HG02759 (cell line): ENCODE results near the gene TTBK2.
"Not testable (repeated sequence)": the region's sequence is repeated elsewhere in the genome, so short reads cannot be mapped to it uniquely, and the experiment has no call there.

ENCODE experiments used
- ATAC-seq: cut with Tn5 transposase; IDR thresholded peaks from one replicate; pipeline ENCODE4 v1.9.1; 2021; ENCODE audit warnings: mild to moderate bottlenecking, moderate library complexity; ENCODE audit not compliant: unreplicated experiment

The TTBK2 gene

GRCh38 chr15:42911058-42911592, 9.5 kb downstream of the TTBK2 start:
- ATAC-seq = no peak

DNA sequence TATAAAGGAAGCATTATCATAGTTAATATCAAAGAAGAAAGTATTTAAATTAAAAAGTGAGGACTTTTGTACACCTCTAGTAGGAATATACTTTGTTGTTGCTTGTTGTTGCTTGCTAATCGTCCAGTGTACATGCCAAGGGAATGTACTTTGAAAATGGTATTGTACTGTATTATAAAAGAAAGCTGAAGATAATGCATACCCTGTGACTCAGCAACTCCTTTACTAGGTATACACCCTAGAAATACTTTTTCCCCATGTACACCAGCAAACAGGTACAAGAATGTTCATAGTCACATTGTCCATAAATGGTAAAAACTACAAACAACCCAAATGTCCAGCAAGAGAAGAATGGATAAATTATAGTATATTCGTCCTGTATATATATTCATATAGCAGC, 12.0 kb downstream of the TTBK2 start:
- no peak for ATAC-seq

DNA sequence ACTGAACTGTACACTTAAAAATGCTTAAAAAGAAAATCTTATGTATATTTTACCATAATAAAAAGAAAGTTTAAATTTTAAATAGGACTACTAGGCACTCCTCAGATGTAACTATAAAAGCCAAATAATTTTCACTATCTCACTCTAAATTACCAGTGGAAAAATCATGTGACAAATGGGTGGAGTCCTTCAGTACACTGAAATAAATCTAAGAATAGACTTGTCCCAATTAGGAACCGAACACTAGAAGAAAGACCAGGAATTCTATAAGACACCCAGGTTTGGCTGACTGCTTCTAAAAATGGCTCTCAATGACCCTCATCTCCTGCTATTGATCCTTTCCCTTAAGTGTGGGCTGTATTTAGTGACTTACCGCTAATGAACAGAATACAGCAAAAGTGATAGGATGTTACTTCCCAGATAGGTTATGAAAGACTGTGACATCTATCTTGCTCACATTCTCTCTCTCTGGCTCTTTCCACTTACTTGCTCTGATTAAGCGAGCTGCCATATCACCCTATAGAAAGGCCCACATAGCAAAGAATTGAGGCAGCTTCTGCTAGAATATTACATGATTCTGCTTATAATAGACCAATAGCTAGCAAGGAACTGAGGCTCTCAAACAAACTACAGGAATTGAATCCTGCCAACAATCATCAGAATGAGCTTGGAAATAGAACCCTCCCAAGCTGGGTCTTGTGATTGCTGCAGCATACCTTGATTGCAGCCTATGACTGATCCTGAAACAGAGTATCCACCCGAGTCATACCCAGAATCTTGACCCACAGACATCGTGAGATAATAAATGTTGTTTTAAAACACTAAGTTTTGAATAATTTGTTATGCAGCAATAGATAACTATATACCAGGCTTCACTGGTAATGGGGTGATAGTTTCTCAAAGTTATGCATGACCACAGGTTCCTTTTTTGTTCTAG, 16.9 kb downstream of the TTBK2 start:
- no peak for ATAC-seq

DNA sequence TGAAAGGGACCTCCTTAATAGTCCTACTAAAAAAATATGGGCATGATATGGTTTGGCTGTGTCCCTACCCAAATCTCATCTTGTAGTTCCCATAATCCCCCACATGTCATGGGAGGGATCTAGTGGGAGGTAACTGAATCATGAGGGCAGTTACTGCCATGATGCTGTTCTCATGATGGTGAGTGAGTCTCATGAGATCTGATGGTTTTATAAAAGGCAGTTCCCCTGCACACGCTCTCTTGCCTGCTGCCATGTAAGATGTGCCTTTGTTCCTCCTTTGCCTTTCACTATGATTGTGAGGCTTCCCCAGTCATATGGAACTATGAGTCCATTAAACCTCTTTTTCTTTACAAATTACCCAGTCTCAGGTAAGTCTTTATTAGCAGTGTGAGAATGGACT, 26.7 kb downstream of the TTBK2 start:
- ATAC-seq = not testable (repeated sequence)

DNA sequence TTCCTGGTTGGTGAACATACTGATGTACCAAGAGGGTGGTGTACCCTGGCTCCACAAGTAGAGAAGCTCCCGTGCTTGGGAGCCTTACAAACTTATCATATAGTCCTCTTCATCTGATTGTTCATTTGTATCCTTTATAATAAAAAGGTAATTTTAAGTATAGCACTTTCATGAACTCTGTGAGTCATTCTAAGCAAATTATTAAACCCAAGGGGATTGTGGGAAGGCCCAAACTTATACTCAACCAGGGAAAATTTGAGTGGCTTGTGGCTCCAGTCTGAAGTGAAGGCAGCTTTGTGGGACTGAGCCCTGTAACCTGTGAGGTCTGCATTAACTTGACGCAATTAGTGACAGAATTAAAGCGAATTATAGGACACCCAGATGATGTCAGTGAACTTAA, 29.0 kb downstream of the TTBK2 start:
- ATAC-seq = no peak

DNA sequence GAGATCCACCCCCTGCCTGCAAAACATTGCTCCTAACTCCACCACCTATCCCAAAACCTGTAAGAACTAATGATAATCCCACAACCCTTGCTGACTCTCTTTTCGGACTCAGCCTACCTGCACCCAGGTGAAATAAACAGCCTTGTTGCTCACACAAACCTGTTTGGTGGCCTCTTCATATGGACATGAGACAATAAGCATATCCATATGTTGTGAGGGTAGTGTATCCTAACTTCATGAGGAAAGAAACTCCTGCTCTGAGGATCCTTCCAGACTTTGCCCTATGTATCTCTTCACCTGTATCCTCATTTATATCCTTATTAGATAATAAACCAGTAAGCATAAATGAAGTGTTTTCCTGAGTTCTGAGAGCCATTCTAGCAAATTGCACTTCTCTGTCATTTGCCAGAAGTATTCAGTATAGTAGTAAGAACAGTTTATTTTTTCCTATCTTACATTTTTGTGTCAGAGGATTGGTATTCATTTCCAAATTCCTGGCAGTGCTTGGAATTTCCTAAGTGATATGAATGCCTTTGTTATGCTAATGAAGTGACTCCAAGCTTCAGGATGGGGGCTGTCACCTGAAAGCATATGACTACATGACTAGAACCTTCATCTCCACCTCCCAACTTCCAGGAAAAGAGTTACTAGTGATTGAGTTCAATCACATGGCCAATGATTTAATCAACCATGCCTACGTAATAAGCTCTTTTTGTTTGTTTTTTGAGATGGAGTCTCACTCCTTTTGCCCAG, 30.2 kb downstream of the TTBK2 start:
- ATAC-seq = no peak

- ATAC-seq = not testable (repeated sequence)
These were observed 33.2 kb downstream of the TTBK2 start for GRCh38 chr15:42887384-42887783.

DNA sequence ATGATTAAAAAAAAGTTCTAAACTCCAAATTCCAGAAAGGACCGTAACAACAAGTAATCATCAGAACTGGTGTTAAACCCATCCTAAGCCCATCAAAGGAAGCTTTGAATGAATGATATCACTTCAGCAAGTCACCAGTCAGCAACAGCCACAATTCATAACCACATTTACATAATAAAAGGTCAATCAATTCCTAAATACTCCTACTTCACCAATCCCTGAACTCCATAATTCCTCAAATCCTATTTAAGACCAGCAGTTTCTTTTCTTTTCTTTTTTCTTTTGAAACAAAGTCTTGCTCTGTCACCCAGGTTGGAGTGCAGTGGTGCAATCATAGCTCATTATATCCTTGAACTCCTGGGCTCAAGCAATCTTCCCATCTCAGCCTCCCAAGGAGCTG, 40.5 kb downstream of the TTBK2 start:
- ATAC-seq = no peak

GRCh38 chr15:42879443-42879842, 41.1 kb downstream of the TTBK2 start:
- ATAC-seq = no peak

DNA sequence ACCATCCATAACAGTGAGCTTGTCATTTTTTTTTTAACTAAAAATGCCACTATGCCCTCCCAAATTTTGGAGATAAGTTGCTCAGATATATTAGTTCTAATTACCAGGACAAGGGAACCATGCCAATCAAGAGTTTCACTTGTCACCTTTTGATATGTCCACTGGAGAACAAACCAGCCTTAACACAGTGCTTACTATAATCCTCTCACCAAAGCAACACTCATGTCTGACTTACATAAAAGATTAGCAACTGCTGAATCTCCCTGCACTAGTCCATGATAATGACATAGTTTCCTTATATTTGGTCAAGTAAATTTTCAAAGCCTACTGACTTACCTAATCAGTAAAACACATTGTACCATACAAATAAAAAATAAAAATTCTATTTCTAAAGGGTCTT, 44.4 kb downstream of the TTBK2 start:
- no peak for ATAC-seq

DNA sequence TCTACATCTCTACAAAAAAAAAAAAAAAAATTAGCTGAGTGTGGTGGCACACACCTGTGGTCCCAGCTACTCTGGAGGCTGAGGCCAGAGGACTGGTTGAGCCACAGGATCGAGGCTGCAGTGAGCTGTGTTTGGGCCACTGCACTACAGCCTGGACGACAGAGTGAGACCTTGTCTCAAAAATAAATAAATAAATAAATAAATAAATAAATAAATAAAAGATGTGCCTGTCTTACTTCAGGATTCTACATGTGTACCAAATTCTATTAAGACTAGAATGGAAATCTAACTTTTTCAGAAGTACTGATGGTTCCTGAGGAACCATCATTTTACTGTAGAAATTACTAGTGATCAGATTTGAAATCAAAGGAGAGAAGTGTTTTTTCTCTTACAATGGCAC, 51.9 kb downstream of the TTBK2 start:
- ATAC-seq = no peak

DNA sequence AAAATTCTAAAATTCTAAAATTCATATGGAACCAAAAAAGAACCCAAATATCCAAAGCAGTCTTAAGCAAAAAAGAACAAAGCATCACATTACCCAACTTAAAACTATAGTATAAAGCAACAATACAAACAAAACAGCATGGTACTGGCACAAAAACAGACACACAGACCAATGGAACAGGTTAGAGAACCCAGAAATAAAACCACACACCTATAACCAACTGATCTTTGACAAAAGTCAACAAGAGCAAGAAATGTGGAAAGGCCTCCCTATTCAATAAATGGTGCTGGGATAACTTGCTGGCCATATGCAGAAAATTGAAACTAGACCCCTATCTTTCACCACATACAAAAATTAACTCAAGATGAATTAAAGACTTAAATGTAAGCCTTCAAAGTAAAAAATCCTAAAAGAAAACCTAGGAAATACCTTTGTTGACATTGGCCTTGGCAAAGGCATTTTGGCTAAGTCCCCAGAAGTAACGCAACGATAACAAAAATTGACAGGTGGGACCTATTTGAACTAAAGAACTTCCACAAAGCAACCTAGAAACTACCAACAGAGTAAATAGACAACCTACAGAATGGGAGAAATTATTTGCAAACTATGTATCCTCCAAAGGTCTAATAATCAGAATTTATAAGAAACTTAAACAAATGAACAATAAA, 56.9 kb downstream of the TTBK2 start:
- ATAC-seq = no peak

- ATAC-seq = no peak
These were observed 61.4 kb downstream of the TTBK2 start for GRCh38 chr15:42858999-42859789.

DNA sequence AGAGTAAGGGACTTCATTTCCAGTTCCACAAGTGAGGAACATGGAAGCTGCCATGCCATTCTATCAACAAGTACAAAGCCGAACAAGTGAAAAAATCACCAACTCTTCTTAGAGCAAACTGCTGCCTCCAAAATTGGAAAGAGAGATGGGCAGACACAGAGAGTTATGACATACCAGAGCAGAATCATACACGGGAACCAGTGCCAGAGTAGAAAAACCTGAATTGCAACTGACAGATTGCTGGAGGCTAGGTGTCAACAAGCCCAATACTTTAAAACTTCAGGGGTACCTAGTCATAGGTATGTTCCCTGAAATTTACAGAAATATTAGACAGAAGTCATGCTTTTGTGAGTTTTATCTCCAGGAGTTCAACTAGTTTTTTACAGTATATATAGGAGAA, 62.0 kb downstream of the TTBK2 start:
- ATAC-seq = no peak

DNA sequence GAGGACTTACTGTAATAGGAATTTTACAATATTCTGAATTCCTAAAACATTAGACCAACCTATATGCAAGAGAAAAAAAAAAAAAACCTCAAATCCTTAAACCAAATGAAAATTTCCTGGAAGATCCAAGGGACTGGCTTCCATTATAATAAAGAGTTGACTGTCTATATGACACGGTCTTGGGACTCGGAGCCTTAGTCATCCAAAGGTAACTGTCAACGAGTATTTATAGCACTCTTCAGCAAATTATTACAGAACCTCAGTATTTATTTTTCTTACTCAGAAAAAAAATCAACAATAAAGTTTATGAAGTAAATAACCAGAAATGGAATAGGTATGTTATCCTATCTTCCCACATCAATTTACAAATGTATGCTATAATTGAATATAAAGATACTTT, 66.0 kb downstream of the TTBK2 start:
- no peak for ATAC-seq

DNA sequence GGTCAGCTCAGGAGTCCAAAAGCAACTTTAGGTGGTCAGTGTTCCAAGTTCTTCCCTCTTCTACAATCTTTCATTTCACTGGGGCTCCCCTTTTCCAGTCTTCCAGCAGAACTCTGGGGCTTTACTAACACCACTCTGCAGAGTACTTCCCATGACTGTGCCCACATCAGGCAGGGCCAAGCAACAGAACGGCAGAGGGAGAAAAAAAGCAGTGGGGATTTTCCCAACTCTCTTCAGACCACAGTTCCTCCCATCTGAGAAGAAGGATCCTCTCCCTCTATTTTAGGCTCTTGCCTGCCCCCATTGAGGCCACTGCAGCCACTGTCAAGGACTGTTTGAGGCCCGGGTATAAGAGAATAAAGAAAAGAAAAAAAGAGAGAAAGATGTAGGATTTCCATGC, 70.7 kb downstream of the TTBK2 start:
- no peak for ATAC-seq

DNA sequence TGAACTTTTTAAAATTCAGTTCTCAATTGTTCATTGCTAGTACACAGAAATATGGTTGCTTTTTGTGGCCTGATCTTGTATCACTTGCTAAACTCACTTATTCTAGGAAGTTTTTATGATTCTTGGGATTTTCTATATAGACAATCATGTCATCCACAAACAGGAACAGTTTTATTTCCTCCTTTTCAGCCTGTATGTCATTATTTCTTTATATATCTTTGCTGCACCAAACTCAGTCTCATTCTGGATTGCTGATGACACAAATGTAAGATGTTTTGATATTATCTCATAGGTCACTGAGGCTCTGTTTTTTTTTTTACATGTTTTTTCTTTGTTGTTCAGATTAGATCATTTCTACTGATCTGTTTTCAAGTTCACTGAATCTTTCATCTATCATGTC, 71.7 kb downstream of the TTBK2 start:
- ATAC-seq = no peak

- ATAC-seq = no peak
These were observed 73.9 kb downstream of the TTBK2 start for GRCh38 chr15:42846647-42847046.

- ATAC-seq = no peak
These were observed 75.0 kb downstream of the TTBK2 start for GRCh38 chr15:42845581-42845980.

DNA sequence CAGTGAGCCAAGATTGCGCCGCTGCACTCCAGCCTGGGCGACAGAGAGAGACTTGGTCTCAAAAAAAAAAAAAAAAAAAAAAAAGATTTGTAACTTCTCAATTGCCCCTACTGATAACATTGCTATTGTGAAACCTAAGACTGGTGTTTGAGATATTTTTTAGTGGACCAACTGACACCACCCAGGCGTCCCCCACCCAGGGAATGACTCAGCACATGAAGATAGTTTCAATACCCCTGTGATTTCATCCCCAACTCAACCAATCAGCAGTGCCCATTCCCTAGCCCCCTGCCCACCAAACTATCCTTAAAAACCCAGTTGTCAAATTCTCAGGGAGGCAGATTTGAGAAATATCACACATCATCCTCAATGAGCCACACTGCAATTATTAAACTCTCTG, 76.9 kb downstream of the TTBK2 start:
- no peak for ATAC-seq

GRCh38 chr15:42836251-42836650, 84.3 kb downstream of the TTBK2 start:
- ATAC-seq = no peak
